ENCODE results near the gene C13orf46.
A peak's percentile ranks its signal among the peaks of the same experiment; 100 is the strongest.

C13orf46 gene

GRCh38 chr13:113953561-113953960, 20.3 kb downstream of the C13orf46 start:
- DNase-seq, result no peak

DNA sequence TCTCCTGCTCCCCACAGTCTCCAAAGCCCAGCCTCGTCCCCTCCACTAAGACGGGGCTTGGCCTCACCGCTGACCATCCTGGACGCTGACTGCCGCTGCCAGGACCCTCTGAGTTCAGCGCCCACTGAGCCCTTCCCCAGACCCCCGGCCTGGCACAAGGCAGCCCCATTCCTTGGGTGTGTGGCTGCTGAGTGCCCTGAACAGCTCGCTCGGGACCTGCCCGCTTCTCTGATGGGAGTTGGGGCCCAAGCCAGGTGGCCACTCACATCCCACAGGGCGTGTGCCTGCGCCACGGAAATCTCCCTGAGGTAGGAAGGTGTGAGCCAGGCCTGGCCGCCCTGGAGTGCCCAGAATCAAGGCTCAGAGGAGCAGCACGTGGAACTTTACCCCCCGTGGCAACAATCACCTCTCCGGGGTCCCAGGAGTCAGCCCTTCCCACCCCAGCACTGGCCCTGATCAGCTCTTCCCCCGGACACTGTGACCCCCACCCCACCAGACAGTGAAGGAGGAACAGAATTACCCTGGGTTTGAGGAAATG, 20.8 kb downstream of the C13orf46 start:
- no peak for DNase-seq

DNA sequence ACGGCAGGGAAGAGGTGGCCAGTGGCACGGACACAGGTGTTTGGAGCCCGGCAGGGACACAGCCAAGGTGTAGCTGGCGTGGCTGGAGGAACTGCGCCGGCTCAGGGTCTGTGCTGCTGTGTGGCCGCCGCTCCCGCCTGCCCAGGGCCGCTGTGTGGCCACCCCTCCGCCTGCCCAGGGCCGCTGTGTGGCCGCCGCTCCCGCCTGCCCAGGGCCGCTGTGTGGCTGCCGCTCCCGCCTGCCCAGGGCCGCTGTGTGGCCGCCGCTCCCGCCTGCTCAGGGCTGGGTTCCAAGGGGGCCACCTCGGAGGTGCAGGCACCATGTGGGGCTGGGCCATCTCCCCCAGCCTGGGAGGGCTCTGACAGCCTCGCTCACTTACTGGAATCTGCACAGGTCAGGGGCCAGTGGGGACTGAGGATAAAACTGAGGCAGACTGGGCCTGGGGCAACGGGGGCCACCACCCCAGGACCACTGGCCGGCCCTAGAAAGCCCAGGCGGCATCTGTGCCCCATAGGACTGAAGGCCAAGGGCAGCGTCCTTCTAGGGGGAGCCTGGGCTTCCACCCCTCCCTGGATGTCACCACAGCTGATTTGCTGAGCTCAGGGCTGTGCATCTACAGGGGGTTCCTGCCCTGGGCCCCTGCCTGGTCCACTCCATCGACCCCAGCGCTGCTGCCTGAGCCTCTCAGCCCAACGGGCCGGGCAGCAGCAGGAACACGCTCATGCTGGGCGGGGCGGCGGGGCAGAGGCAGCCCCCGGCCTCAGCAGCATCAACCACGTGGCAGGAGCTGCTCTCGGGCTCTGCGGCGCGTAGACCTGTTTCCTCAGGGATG, 21.5 kb downstream of the C13orf46 start:
- DNase-seq, result no peak

- DNase-seq, result peak; percentile 71 to 72
Measured at GRCh38 chr13:113951246-113951999, 22.5 kb downstream of the C13orf46 start.

DNA sequence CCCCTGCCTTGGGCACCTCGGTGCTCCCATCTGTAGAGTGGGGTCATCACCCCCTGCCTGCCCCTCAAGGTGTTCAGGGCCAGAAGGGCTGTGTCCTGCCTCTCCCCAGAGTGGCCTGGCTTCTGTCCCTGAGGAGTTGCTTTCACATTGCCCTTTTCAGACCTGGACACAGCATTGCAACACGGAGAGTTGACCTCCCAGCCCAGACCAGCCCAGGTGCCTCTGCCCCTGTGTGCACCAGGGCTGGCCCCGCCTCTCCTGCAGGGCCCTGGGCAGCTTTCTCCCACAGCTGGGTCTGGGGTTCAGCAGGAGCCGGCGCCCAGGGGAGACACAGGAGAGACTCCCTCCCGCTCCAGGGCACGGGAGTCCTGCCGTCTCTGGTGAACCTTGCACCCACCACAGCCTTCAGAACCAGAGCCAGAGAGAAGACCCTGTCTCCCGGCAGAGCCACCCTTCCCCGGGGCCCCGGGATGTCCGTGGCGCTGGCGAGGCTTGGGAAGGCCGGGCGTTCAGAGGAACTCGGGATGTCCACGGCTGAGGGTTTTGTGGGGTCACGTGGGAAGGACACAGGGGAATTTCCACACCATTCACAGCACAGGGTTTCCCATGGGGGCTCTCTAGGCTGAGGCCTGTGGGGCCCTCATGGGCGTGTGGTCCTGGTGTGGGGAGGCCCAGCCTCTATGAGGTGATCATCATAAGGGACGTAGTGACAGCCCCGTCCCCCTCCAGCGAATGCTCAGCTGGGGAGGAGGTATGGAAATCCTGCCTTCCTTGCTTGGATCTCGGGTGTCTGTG, 23.2 kb downstream of the C13orf46 start:
- no peak for DNase-seq

GRCh38 chr13:113949546-113949945, 24.3 kb downstream of the C13orf46 start:
- no peak for DNase-seq

- DNase-seq, result no peak
Measured at GRCh38 chr13:113948034-113948742, 25.7 kb downstream of the C13orf46 start.

GRCh38 chr13:113947311-113948033, 26.4 kb downstream of the C13orf46 start:
- no peak for DNase-seq

GRCh38 chr13:113946409-113947181, 27.3 kb downstream of the C13orf46 start:
- no peak for DNase-seq

GRCh38 chr13:113945857-113946408, 27.9 kb downstream of the C13orf46 start:
- DNase-seq, result no peak

DNA sequence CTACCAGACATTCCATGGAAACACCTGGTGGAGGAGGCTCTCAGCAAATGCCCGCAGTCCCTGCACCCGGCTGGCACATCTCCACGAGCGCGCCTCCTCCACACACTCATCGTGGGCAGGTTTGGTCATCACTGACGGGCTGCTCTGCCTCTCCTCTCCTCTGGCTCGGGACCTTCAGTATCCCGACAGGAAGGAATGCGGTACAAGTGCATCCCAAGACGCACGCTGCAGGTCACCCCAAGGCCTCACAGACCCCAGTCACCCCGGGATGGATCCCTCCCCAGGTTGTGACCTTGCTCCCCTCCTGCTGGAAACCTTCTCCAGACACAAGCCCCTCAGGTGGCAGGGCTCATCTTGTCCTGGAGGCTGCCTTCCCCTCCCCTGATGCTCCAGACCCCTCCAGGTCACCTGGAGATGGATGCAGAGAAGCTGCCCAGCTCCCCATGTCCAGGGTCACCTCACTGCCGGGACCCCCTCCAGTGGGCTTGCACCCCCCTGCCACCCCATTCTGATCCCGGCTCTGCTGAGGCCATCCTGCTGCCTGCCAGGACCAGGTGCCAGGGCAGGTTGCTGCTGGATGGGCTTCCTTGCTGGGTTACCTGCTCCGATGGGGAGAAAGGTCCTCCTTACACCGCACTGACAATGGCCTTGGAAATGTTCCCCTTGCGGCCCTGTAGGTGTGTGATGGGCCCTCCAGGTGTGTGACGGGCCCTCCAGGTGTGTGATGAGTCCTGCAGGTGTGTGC, 29.9 kb downstream of the C13orf46 start:
- DNase-seq, result no peak

GRCh38 chr13:113942591-113943103, 31.2 kb downstream of the C13orf46 start:
- DNase-seq, result no peak

DNA sequence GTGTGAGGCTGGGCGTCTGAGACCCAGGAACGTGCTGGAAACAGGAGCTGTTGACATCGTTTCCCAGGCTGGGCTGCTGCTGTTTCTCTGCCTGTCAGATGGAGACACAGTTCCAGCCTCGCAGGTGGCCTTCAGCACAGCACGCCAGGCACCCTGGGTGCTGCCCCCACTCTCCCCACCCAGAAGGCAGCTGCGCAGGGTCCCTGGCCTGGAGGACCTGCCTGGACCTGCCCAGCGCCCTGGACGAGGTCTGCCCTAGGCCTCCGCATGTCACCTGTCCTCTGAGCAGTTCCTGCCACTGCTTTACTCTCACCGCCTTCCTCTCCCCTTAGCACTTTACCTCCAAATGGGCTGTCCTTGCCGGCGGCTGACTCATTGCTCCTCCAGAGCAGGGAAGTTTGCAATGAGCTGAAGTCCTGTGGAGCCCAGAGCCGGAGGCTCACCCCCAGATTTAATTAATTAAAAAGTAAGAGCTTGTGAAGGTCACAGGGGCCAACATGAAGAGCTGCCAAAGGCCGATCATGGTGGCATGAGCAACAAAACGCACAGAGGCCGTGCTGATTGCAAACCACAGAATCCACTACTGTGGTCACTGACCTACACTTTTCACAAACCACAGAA, 32.2 kb downstream of the C13orf46 start:
- no peak for DNase-seq

GRCh38 chr13:113939944-113940297, 34.0 kb downstream of the C13orf46 start:
- no peak for DNase-seq

DNA sequence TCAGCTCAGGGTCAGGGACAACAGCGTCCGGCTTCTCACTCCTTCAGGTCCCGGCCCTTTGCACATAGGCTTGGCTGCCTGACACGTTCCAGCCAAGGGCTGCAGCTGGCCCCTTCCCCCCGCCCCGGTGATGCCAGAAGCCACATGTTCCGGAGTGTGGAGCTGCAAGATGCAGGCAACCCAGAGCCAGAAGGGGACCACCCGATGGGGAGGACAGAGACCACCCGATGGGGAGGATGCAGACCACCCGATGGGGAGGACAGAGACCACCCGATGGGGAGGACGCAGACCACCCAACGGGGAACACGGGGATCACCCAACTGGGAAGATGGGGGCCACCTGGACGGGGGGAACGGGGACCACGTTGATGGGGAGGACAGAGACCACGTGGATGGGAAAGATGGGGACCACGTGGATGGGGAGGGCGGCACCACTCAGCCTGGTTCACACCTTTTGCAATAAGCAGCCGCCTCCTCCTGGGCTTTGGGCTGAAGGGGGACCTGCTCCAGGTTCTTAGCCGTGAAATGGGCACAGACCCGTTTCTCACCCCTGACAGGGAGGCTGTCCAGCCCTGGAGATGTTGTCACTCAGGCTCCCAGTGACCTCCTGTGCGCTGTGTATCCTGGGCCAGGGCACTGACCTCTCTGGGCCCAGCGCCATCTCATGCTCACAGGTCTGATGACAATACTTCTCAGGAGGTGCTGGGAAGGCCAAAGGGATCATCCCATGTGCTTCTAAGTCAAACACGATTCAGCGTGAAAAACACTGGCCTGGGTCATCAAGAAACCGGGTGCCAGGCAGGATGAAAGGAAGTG, 34.5 kb downstream of the C13orf46 start:
- no peak for DNase-seq

DNA sequence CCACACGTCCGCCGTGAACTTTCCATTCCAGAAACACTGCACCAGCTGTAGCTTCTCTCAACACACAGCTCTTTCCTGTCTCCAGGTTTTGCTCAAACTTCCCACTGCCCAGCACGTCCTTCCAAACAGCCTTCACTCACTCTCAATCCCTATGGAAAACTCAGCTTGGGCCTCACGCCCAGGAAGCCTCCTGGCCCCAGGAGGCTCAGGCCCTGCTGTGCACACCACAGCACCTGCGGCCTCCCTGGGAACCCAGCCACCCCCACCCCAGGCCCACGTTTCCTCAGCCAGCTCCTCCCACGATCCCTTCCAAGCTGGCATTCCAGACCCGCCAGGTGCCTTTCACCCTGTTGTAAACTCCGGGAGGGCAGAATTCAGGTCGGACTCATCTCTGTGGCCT, 35.2 kb downstream of the C13orf46 start:
- DNase-seq, result no peak

DNA sequence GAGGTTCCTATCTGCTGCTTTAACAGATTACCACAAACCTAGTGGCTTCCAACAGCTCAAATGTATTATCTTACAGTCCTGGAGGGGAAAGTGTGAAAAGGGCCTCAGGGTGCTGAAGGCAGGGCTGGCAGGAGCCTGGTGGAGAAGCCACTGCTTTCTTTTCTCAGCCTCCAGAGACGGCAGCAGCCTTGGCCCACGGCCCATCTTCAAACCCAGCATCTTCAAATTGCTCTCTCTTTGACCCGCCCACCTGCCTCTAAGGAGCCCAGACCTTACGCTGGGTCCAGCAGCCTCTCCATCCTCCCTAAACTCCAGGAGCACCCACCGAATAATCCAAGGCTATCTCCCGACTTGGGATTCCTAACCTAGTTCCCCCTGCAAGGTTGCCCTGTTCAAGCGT, 35.6 kb downstream of the C13orf46 start:
- DNase-seq, result no peak

DNA sequence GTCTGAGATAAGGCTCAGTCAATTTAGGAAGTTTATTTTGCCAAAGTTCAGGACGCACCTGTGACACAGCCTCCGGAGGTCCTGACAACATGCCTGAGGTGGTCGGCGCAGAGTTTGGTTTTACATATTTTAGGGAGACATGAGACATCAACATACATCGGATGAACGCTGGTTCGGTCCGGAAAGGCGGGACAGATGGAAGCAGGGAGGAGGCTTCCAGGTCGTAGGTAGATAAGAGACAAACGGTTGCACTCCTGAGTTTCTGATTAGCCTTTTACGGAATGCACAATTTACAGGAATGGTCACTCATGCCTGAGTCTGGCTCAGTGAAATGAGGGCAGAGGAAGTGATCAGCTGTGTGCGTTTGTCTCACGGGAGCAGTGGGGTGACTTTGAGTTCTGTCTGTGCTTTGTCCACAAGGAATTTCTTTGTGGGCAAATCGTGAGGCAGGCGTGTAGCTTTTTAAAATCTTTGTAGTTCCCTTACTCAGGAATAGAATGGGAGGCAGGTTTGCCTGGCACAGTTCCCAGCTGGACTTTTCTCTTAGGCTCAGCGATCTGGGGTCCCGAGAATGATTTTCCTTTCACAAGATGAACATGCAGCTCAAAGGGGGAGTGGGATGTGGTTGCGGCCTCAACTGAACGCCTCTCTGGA, 36.2 kb downstream of the C13orf46 start:
- DNase-seq, result no peak

Measured in stimulated activated CD4-positive, alpha-beta T cell treated with anti-CD3 and anti-CD28 coated beads, Interleukin-2, amount 100 ng/mL, for 24 hours (primary cell).